Measurements from ENCODE around the gene TRIM68.

Gene TRIM68

GRCh38 chr11:4607781-4608666, at the start of gene TRIM68:
Gene TRIM68 (minus strand): TSS chr11:4608231. CDS start chr11:4605504, 2,727 bp downstream.
- peak; percentile 75 for DNase-seq

- DNase-seq: no peak
Observed at GRCh38 chr11:4654635-4655369, 46.8 kb upstream of the TRIM68 start.

GRCh38 chr11:4647766-4648165, 39.7 kb upstream of the TRIM68 start:
- no peak for DNase-seq

- no peak for DNase-seq
Observed at GRCh38 chr11:4645974-4646373, 37.9 kb upstream of the TRIM68 start.

GRCh38 chr11:4644233-4644632, 36.2 kb upstream of the TRIM68 start:
- DNase-seq: no peak

- no peak for DNase-seq
Observed at GRCh38 chr11:4643682-4644081, 35.7 kb upstream of the TRIM68 start, which contains the start of gene OR51E1. Gene OR51E1 (plus strand): TSS chr11:4643982. CDS start chr11:4652527, 8,545 bp downstream.

GRCh38 chr11:4643076-4643475, 35.0 kb upstream of the TRIM68 start:
- DNase-seq: no peak

GRCh38 chr11:4642043-4642442, 34.0 kb upstream of the TRIM68 start:
- DNase-seq: no peak

GRCh38 chr11:4641501-4641900, 33.5 kb upstream of the TRIM68 start:
- no peak for DNase-seq

GRCh38 chr11:4639931-4640330, 31.9 kb upstream of the TRIM68 start:
- no peak for DNase-seq

GRCh38 chr11:4637662-4638047, 29.6 kb upstream of the TRIM68 start:
- no peak for DNase-seq

GRCh38 chr11:4636962-4637661, 29.1 kb upstream of the TRIM68 start, which contains the start of gene OR51D1:
Gene OR51D1 (plus strand): TSS chr11:4637477. CDS start chr11:4639791, 2,314 bp downstream.
- peak; percentile 64 for DNase-seq

GRCh38 chr11:4636136-4636535, 28.1 kb upstream of the TRIM68 start:
- no peak for DNase-seq

- DNase-seq: peak; percentile 91
Observed at GRCh38 chr11:4626207-4627099, 18.4 kb upstream of the TRIM68 start.

GRCh38 chr11:4619514-4619913, 11.5 kb upstream of the TRIM68 start:
- DNase-seq: no peak

- DNase-seq: no peak
Observed at GRCh38 chr11:4615856-4616444, 7.9 kb upstream of the TRIM68 start.

GRCh38 chr11:4611986-4612385, 4.0 kb upstream of the TRIM68 start:
- no peak for DNase-seq

GRCh38 chr11:4610258-4610935, 2.4 kb upstream of the TRIM68 start:
- DNase-seq: no peak

GRCh38 chr11:4607096-4607495, 935 bp downstream of the TRIM68 start:
- DNase-seq: no peak

- peak; percentile 15 for DNase-seq
Observed at GRCh38 chr11:4606231-4607015, 1.6 kb downstream of the TRIM68 start.

All from NCI-H345 (cell line).